Progenitor cell of endocrine pancreas (in vitro differentiated cells): Measurements from ENCODE around the gene COX6A1. TPM values are rescaled to one million over a fixed set of nuclear protein-coding genes. Genes with fewer than 3 reads are reported as not detected.

Source experiments
- DNase-seq: peaks from one replicate; pipeline ENCODE4 v3.0.0; 2021; ENCODE audit warnings: low spot score; ENCODE audit not compliant: unreplicated experiment
- H3K27ac Mint-ChIP-seq: 2 replicates; pipeline ENCODE4 v1.8.0; 2021; ENCODE audit warnings: mild to moderate bottlenecking, moderate library complexity, mixed read lengths
- H3K27me3 Mint-ChIP-seq: 2 replicates; pipeline ENCODE4 v1.8.0; 2021; ENCODE audit warnings: mixed read lengths
- H3K36me3 Mint-ChIP-seq: 2 replicates; pipeline ENCODE4 v1.8.0; 2022; ENCODE audit warnings: mixed read lengths; ENCODE audit not compliant: insufficient read depth
- H3K4me1 Mint-ChIP-seq: 2 replicates; pipeline ENCODE4 v1.8.0; 2021; ENCODE audit warnings: low read depth, mixed read lengths
- H3K4me3 Mint-ChIP-seq: 2 replicates; pipeline ENCODE4 v1.8.0; 2021; ENCODE audit warnings: low read depth, mild to moderate bottlenecking, moderate library complexity, mixed read lengths
- H3K9me3 Mint-ChIP-seq: 2 replicates; pipeline ENCODE4 v1.8.0; 2021; ENCODE audit warnings: low read depth, mixed read lengths
- total RNA-seq: library from RNA; stranded (reverse); gene quantifications from 2 replicates; pipeline ENCODE4 v1.2.1, GENCODE V29; 2021
- TF ChIP-seq, protein P1 (sequence below): fragments of 200-600 bp; sonication (generic); IDR thresholded peaks from one replicate; pipeline ENCODE4 v1.5.0; 2021; ENCODE audit warnings: antibody characterized with exemption, mild to moderate bottlenecking; ENCODE audit not compliant: unreplicated experiment

The COX6A1 gene
- total RNA-seq, 1 donor from 2014 or later = 318 TPM

DNA sequence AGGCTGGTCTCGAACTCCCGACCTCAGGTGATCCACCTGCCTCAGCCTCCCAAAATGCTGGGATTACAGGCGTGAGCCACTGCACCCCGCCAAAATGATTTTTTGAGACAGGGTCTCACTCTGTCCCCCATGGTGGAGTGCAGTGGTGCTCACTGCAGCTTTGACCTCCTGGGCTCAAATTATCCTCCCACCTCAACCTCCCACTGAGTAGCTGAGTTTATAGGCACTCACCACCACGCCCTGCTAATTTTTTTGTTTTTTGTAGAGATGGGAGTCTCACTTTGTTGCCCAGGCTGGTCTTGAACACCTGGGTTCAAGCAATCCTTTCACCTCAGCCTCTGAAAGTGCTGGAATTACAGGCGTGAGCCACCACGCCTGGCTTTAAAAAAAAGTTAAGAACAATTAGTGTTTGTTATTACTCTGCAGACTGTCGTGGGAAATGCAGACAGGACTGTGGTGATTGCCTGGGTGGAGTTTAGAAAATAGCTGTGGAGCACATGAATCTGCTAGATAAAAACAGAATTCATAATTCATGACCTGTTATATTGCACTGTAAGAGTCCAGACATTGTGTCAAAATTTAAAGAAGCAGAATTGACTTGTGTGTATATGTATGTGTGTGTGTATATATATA lies 9.2 kb upstream of the COX6A1 start:
- DNase-seq = no peak
- no peaks in the 10 kb centered on the region for H3K27me3 Mint-ChIP-seq
- H3K4me1 Mint-ChIP-seq = peaks cover 3% of the 10 kb centered on the region
- TF ChIP-seq, protein P1, sequence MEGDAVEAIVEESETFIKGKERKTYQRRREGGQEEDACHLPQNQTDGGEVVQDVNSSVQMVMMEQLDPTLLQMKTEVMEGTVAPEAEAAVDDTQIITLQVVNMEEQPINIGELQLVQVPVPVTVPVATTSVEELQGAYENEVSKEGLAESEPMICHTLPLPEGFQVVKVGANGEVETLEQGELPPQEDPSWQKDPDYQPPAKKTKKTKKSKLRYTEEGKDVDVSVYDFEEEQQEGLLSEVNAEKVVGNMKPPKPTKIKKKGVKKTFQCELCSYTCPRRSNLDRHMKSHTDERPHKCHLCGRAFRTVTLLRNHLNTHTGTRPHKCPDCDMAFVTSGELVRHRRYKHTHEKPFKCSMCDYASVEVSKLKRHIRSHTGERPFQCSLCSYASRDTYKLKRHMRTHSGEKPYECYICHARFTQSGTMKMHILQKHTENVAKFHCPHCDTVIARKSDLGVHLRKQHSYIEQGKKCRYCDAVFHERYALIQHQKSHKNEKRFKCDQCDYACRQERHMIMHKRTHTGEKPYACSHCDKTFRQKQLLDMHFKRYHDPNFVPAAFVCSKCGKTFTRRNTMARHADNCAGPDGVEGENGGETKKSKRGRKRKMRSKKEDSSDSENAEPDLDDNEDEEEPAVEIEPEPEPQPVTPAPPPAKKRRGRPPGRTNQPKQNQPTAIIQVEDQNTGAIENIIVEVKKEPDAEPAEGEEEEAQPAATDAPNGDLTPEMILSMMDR = no peak
- no peaks in the 10 kb centered on the region for H3K36me3 Mint-ChIP-seq
- H3K9me3 Mint-ChIP-seq = no peaks in the 10 kb centered on the region
- no peak overlapping the region for H3K4me3 Mint-ChIP-seq
- H3K27ac Mint-ChIP-seq = no peak overlapping the region

DNA sequence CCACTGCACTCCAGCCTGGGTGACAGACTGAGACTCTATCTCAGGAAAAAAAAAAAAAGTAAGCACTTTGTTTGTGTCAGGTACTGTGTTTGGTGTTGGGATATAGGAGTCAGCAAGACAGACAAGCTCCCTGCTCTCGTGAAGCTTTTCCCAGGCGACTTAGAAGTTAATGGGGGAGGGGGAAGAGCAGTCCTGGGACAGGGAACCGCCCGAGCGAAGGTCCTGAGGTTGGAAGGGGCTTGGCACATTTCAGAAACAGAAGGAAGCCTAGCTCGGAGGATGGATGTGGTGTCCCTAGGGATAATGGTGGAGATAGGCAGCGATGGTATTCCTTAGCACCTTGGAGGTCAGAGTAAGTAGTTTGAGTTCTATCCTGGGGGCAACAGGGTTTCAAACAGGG lies 8.5 kb upstream of the COX6A1 start:
- H3K27ac Mint-ChIP-seq = peak overlapping the region; percentile 89
- H3K4me3 Mint-ChIP-seq = no peak overlapping the region
- TF ChIP-seq, protein P1 = no peak
- peaks cover 3% of the 10 kb centered on the region for H3K4me1 Mint-ChIP-seq
- no peaks in the 10 kb centered on the region for H3K9me3 Mint-ChIP-seq
- no peaks in the 10 kb centered on the region for H3K27me3 Mint-ChIP-seq
- no peak for DNase-seq
- no peaks in the 10 kb centered on the region for H3K36me3 Mint-ChIP-seq

DNA sequence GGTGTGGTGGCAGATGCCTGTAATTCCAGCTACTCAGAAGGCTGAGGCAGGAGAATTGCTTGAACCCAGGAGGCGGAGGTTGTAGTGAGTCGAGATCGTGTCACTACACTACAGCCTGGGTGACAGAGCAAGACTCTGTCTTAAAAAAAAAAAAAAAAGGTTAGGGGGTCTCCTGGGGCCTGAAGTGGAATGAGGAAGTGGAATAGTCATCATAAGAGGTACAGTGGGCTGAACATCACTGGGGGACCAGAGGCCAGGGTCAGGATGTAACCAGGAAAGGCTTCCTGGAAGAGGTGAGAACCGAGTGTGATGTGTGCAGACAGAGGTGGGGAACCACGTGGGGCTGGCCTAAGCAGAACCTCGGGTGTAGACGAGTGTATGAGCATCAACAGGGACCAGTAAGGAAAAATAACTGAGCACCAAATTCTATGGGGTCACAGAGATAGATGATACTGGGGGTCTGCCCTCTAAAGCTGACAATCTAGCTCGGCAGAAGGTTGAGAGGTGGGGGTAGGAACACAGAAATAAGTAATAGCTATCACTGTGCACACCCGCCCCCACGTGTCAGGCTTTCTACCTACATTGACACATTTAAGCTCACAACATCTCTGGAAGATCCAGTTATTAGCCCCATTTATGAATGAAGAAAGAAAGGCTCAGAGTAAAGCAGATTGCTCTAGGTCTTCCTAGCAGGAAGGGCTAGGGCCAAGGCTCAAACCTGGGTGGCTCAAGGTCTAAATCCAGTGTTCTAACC lies 5.0 kb upstream of the COX6A1 start:
- TF ChIP-seq, protein P1 = no peak
- Mint-ChIP-seq H3K27ac (no peak overlapping the region), H3K9me3 (no peaks in the 10 kb centered on the region), H3K4me3 (no peak overlapping the region), H3K4me1 (peaks cover 3% of the 10 kb centered on the region), H3K27me3 (no peaks in the 10 kb centered on the region), H3K36me3 (no peaks in the 10 kb centered on the region)
- DNase-seq = no peak

DNA sequence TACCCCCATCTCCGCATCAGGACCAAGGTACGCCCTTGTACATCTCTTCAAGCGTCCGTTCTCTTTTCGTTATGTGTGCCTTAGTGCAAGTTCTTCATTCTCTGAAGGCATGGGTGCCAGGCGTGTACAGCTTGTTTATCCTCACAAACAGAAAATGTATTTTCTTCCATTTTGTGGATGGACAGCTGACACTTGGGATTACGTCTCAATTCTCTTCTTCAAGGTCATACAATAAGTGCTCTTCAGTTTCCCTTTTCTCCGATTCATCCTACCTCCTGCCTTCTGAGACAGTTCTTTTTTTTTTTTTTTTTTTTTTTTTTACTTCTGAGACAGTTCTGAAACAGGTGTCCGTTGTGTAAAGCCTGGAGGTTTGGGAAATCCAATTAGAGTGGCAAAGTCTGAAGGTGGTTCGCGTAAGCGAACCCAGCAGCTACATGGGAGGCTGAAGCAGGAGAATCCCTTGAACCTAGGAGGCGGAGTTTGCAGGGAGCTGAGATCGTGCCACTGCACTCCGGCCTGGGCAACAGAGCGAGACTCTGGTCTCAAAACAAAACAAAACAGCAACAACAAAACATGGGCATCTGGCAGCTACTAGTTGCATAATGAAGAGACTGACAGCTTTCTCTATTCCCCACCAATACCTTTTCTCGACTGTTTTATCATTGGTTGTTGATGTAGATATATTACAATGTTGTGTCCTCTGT lies 734 bp downstream of the COX6A1 start:
- Mint-ChIP-seq H3K9me3 (no peaks in the 10 kb centered on the region), H3K27ac (peak overlapping the region; percentile 87), H3K27me3 (no peaks in the 10 kb centered on the region), H3K36me3 (peaks cover 3% of the 10 kb centered on the region), H3K4me3 (peak overlapping the region; percentile 93), H3K4me1 (peaks cover 4% of the 10 kb centered on the region)
- TF ChIP-seq, protein P1 = no peak
- no peak for DNase-seq

DNA sequence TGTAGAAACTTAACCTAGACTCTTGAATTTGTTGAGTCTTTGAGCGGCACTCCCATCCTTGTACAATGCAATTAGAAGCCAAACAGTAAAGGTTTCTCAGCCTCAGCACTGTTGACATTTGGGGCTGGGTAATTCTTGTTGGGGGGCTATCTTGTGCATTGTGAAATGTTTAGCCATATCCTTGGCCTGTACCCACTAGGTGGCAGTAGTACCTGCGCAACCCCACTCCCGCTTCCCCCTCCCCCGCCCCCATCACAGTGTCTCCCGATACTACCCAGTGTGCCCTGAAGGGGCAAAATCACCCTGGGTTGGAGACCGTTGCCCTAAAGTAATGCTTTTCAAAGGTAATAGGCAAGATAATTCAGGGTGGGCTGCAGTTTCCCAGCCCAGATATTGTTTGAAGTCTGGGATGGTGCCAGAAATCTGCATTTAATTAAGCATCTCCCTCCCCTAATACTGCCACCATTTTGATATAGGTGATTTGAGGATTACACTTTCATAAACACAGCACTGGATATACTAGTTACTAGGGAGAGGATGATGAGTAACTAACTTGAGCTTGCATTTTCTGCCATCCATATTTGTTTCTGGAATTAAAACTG lies 1.8 kb downstream of the COX6A1 start:
- H3K9me3 Mint-ChIP-seq = no peaks in the 10 kb centered on the region
- peak overlapping the region; percentile 13 for H3K27ac Mint-ChIP-seq
- peak overlapping the region; percentile 35 for H3K4me3 Mint-ChIP-seq
- H3K27me3 Mint-ChIP-seq = no peaks in the 10 kb centered on the region
- TF ChIP-seq, protein P1 = peak; percentile 74
- peak; percentile 59 for DNase-seq
- peaks cover 4% of the 10 kb centered on the region for H3K4me1 Mint-ChIP-seq
- H3K36me3 Mint-ChIP-seq = peaks cover 7% of the 10 kb centered on the region
